Sigmoid colon (tissue), 4 donors: Measurements from ENCODE around the gene TNS1.
A peak's percentile ranks its signal among the peaks of the same experiment; 100 is the strongest.

Experiments used
- CTCF ChIP-seq, 4 experiments: fragments of 450-650 bp in 3 of 4; fragments of 200-600 bp in 1 of 4; IDR thresholded peaks; one replicate each; pipeline ENCODE4 v1.5.1; 2016 to 2019; ENCODE audit warnings: antibody characterized with exemption in 4 of 4, mild to moderate bottlenecking in 3 of 4, moderate library complexity in 2 of 4
- POLR2A ChIP-seq, 2 donors: fragments of 450-650 bp; IDR thresholded peaks; one replicate each; pipeline ENCODE4 v1.6.1; 2016; ENCODE audit warnings: antibody characterized with exemption in 2 of 2, mild to moderate bottlenecking in 2 of 2, moderate library complexity in 2 of 2
- POLR2AphosphoS5 ChIP-seq, 4 donors: sonication (generic); formaldehyde crosslinking; IDR thresholded peaks; one replicate each; pipeline ENCODE4 v1.6.1; 2017; ENCODE audit warnings: antibody characterized with exemption in 4 of 4

- TF ChIP-seq CTCF (IDR thresholded peaks at IDR 0.05) (no peak), POLR2A (IDR thresholded peaks at IDR 0.05) (no peak), POLR2AphosphoS5 (IDR thresholded peaks at IDR 0.05) (peak in 1 of 4 donors; percentile 40)
Observed at GRCh38 chr2:217979151-217979811, 23.5 kb downstream of the TNS1 start.
